RWPE2 (cell line): Measurements from ENCODE around the gene OVOL1.

Experiments
- ATAC-seq: fragments of 200-7000 bp; cut with Tn5 transposase; 3 replicates; pipeline ENCODE4 v1.9.1; 2021; ENCODE audit warnings: low read depth
- DNase-seq: peaks from one replicate; pipeline ENCODE4 v3.0.0-alpha.2; 2020; ENCODE audit warnings: low spot score
- H3K27ac ChIP-seq: fragments of 450-650 bp; 2 replicates; pipeline ENCODE4 v1.5.1; 2017; ENCODE audit warnings: mild to moderate bottlenecking; ENCODE audit not compliant: poor library complexity, severe bottlenecking
- H3K27me3 ChIP-seq: fragments of 250-450 bp; sonication (Bioruptor Pico); 2 replicates; pipeline ENCODE4 v1.5.1; 2021; ENCODE audit warnings: mild to moderate bottlenecking, moderate library complexity; ENCODE audit not compliant: insufficient read depth, poor library complexity, severe bottlenecking
- H3K36me3 ChIP-seq: fragments of 250-450 bp; sonication (Bioruptor Pico); 2 replicates; pipeline ENCODE4 v1.5.1; 2020; ENCODE audit warnings: low read depth, mild to moderate bottlenecking, moderate library complexity
- H3K4me1 ChIP-seq: fragments of 250-450 bp; sonication (Bioruptor Pico); 2 replicates; pipeline ENCODE4 v1.5.1; 2021; ENCODE audit warnings: mild to moderate bottlenecking, moderate library complexity; ENCODE audit not compliant: insufficient read depth, poor library complexity, severe bottlenecking
- H3K4me3 ChIP-seq: fragments of 250-450 bp; sonication (Bioruptor Pico); 2 replicates; pipeline ENCODE4 v1.5.1; 2021; ENCODE audit warnings: mild to moderate bottlenecking, moderate library complexity; ENCODE audit not compliant: severe bottlenecking
- H3K9me3 ChIP-seq: fragments of 250-450 bp; sonication (Bioruptor Pico); 2 replicates; pipeline ENCODE4 v1.5.1; 2021; ENCODE audit warnings: mild to moderate bottlenecking, moderate library complexity; ENCODE audit not compliant: severe bottlenecking
- CTCF ChIP-seq: fragments of 450-650 bp; IDR thresholded peaks from one replicate; pipeline ENCODE4 v1.5.1; 2017; ENCODE audit warnings: mild to moderate bottlenecking, moderate library complexity; ENCODE audit not compliant: poor library complexity, severe bottlenecking

Gene OVOL1

GRCh38 chr11:65794570-65795510 lies 8.0 kb downstream of the OVOL1 start:
- Histone ChIP-seq H3K36me3 (no peaks in the 10 kb centered on the region), H3K4me3 (no peak overlapping the region), H3K9me3 (no peaks in the 10 kb centered on the region), H3K4me1 (peaks cover 11% of the 10 kb centered on the region), H3K27ac (no peak overlapping the region), H3K27me3 (no peaks in the 10 kb centered on the region)
- DNase-seq (no peak), ATAC-seq (no peak)
- TF ChIP-seq CTCF: no peak

- no peak overlapping the region for H3K27ac ChIP-seq
- H3K27me3 ChIP-seq: no peaks in the 10 kb centered on the region
- DNase-seq (no peak), ATAC-seq (no peak)
- H3K9me3 ChIP-seq: no peaks in the 10 kb centered on the region
- H3K4me3 ChIP-seq: no peak overlapping the region
- no peak for TF ChIP-seq CTCF
- H3K36me3 ChIP-seq: no peaks in the 10 kb centered on the region
- H3K4me1 ChIP-seq: peaks cover 11% of the 10 kb centered on the region
Observed at GRCh38 chr11:65796726-65797601, 10.1 kb downstream of the OVOL1 start.

- no peaks in the 10 kb centered on the region for H3K36me3 ChIP-seq
- H3K4me1 ChIP-seq: peaks cover 4% of the 10 kb centered on the region
- H3K27me3 ChIP-seq: no peaks in the 10 kb centered on the region
- H3K27ac ChIP-seq: no peak overlapping the region
- DNase-seq (no peak), ATAC-seq (no peak)
- H3K4me3 ChIP-seq: no peak overlapping the region
- H3K9me3 ChIP-seq: no peaks in the 10 kb centered on the region
- no peak for TF ChIP-seq CTCF
Observed at GRCh38 chr11:65797711-65798110, 10.8 kb downstream of the OVOL1 start.

GRCh38 chr11:65798882-65799281 lies 12.0 kb downstream of the OVOL1 start:
- Histone ChIP-seq H3K27me3 (no peaks in the 10 kb centered on the region), H3K36me3 (no peaks in the 10 kb centered on the region), H3K4me1 (no peaks in the 10 kb centered on the region), H3K27ac (no peak overlapping the region), H3K9me3 (no peaks in the 10 kb centered on the region), H3K4me3 (no peak overlapping the region)
- TF ChIP-seq CTCF: no peak
- no peak for ATAC-seq
- no peak for DNase-seq
